HG02938 (cell line): ENCODE measurements around the gene MAP4K4.

Experiments used
- ATAC-seq: cut with Tn5 transposase; IDR thresholded peaks from one replicate; pipeline ENCODE4 v1.9.1; 2021; ENCODE audit warnings: mild to moderate bottlenecking, moderate library complexity; ENCODE audit not compliant: unreplicated experiment

The MAP4K4 gene

GRCh38 chr2:101692041-101692440 is 5.5 kb upstream of the MAP4K4 start:
- no peak for ATAC-seq

DNA sequence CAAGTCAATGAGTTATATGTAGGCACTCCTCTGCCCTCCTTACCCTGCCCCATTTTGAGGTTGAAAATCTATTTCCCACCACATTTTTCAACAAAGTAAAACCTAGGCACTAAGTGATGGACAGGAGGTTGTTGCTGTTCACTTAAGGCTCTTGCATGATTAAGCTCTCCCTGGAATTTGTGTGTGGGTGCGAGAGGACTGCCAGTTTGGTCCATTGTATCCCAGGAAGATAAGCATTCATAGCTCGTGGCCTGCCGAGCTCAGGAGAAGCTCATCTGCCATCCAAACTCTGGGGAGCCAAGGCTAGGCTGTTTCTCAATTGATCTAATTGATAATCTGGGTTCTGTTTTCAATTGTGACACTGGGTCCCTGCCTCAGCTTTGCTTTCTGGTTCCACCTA is 4.7 kb upstream of the MAP4K4 start:
- ATAC-seq: no peak

DNA sequence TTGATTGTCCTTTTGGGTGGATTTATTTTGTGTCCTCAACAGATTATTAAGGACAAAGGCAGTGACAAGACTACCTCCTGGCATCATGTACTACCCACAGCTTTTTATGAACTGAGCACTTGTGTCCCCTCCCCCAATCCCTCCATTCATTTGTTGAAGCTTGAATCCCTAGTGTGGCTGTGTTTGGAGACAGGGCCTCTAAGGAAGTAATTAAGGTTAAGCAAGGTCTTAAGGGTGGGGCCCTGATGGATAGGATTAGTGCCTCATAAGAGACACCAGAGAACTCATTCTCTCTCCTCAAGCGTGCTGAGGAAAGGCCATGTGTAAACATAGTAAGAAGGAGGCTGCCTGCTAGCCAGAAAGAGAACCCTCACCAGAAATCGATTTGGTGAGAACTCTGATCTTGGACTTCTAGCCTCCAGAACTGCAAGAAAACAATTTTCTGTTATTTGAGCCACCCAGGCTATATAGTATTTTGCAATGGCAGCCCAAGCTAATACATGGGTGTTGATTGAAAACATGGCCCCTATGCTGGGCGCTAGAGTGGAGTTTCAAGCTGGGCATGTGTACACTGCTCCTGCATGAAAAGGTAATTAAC is 3.4 kb upstream of the MAP4K4 start:
- ATAC-seq: no peak

DNA sequence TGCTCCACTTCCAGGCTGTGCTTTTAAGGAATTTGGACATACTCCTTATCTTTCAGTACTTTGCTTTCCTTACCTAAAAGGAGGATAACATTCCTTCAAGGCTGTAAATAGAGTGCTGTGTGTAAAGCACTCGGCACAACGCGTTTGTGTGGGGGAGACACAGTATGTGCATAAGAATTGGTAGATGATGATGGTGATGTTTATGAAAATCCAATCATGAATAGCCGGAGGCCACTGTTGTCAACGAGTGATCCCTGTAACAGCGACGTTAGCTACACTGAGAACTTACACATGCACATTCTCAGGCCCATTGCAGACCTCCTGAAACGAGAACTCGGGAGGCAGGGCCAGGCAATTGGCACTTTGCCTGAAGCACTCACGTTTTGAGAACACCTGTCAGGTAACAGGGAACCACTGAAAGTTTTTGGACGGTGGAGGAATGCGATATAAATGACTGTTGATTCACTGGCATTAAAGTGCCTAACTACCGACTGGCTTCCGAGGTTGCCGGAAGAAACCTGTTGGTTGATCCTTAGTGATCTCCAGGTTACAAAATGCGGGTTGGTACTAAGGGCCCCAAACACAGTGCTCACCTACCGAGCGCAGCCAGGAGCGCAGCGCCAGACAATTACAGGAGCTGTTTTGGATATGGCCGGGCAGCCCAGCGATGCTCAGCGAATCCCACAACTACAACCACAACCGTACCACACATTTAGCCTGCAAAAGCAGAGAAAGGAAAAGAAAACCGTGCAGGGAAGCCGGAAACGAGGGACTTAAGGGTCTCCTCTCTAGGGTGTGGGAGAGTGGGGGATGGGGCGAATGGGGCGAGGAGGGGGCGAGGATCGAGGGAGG is 1.0 kb upstream of the MAP4K4 start:
- ATAC-seq: no peak

GRCh38 chr2:101698014-101698843 is 722 bp downstream of the MAP4K4 start:
- ATAC-seq: peak; percentile 21

GRCh38 chr2:101698844-101699754 is 1.6 kb downstream of the MAP4K4 start:
- ATAC-seq: no peak

DNA sequence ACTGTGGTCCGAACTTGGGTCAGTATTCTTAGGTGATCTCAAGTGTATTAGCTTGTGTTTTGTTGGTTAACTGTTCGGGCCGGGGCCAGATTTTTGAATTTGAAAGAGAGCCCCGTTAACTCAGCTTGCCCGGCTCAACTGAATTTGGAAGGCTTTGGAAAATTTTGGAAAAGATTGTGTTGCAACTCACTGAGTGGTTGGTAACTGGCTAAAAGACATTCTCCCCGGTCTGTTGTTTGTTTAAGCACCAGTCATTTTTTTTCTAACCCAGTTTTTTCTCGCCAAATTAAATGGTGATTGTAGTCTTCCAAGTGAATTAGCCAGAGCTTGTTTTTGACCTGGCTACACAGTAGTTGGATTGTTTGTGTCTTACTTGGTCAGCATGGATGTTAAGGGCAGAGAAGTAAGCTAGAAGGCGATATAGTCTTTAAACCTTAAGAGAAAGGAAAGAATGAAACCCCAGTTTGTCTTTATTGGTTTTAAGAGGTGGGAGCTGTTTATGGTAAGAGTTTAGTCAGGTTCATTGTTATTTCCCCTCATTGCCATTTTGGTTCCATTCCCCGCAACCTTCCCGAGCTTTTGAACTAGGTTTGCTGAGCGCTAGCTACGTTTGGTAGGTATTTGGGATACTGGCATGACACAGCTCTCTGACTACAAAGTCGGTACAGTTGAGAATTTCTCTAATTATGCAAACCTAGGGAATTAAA is 2.4 kb downstream of the MAP4K4 start:
- no peak for ATAC-seq

DNA sequence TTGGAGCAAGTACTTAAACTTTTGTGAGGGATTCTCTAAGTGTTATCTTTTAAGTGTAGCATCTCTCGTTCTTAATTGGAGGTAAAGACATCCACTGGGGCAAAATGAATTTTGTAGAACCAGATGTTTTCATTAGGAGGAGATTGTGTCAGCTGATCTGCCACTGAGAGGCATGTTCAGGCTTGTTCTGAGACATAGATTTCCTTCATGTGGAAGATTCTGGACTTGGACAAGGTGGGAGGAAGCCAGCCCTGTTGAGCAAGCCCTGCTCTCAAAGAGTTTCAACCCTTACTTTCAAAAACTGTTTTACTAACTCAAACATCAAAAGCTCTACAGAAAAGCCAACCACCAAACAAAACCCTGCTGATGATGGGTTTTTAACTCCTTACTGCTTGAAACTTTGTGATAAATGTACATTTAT is 6.5 kb downstream of the MAP4K4 start:
- ATAC-seq: no peak

GRCh38 chr2:101704816-101705578 is 7.5 kb downstream of the MAP4K4 start:
- ATAC-seq: no peak

DNA sequence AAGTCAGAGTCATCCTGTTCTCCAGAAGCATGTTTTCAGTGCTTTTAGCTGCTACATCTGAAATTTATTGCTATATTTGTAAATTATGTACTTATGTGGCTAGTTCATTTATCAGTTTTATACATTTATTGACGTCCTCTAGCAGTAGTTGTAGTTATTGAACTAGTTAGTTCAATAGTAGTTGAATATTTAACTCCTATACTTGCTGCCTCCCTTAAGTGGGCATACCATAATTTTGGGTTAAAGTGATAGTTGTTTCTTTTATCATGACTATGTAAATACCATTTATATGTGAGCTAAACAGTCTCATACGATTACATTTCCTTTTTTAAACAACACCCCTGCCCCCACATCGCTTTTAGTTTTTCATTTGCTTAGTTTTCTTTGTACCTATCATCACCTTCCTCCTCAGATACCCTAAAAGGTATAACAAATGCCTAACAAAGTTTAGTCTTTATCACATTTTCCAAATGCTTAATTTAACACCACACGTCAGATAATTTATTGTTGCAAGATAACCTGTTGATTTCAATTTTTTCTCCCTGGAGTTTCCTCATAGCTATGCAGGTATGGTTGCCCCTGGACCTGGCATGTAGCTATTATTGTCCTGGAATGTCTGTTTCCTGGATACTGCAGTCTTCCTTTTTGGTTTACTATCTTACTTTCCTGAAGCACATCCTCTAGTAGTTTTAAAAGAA is 8.8 kb downstream of the MAP4K4 start:
- no peak for ATAC-seq

DNA sequence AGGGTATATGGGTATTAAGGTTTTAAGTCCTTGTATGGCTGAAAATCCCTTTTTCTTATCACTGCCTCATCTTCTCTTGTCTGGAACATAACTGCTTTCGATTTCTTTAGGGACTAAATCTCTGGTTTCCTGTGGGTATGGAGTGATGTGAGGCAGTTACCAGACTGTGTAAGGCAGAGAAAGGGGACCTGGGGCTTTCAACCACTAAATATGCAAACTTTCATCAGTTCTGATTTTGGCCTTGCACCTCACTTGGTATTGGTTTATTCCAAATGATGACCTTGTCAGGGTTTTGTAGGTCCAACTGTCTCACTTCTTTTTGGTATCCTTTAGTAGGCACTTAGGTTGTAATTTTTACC is 9.3 kb downstream of the MAP4K4 start:
- peak; percentile 70 for ATAC-seq

- ATAC-seq: no peak
These were observed 12.5 kb downstream of the MAP4K4 start for GRCh38 chr2:101710036-101710435.

DNA sequence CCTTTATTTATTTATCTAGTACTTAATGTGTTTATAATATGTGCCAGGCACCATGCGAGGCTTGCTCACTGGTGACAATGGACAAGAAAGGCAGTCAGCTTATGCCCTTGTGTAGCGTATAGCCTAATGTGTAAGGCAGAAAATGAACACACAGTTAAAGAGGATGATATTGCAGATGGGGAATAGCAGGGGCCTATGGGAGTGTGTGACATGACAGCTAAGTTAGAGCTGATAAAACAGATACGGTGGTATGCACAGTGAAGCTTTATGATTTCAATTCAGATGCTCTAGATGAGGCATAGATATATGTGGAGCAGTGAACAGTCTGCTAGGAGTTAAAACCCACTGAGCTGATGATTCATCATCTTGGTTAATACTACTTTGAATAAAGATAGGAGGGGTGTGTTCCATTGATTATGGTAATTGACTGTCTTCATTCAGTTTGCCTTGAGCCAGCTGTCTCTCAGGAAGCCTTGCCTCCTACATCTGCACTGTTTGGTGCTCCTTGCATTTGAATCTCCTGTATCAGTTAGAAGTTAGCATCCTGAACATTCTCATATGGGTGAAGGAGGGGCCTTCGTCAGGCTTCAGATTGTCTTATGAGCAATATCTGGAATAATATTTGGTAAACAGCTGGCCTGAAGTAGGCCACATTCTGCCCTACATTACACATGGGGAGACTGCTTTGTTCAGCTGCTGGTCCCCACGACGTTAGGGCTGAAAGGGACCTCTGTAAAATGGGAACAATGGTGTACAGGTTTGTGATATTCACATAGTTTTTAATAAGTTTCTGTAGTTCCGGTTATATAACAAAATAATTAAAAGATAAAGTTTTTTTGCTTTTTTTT is 13.2 kb downstream of the MAP4K4 start:
- ATAC-seq: no peak

DNA sequence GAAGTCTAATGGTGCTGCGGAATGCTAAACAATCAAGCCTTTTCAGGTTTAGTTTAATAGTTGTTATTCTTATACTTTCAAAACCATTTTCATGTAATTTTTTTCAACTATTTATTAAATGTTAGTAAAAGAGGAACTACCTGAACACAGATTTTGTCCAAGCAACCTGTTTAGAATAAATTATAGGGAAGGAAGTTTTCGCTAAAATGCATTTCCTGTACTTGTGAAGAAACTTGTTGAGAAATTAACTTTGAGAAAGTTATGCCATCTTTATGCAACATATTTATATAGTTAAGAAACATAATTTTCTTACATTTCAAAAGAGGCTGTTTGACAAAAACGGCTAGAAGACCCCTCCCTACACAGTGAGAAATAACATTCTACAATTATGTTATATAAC is 16.6 kb downstream of the MAP4K4 start:
- no peak for ATAC-seq

GRCh38 chr2:101717071-101717845 is 19.8 kb downstream of the MAP4K4 start:
- ATAC-seq: peak; percentile 58

DNA sequence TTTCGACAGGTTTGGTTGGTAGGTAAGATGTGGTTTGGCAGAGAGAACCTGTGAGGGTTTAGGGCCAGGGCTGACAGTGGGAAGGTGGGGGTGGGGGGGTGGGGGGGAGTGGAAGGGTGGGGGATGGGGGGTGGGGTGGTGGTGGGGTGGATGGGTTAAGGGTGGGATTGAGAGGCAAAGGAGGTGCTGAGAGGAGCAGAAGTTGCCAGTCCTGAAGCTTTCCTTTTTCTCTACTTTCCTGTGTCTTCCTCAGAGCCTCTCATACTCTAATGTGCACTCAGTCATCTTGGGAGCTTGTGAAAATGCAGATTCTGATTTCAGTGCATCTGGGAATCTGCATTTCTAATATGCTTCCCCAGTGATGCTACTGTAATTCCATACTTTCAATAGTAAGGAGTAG is 21.0 kb downstream of the MAP4K4 start:
- ATAC-seq: no peak

- no peak for ATAC-seq
These were observed 21.6 kb downstream of the MAP4K4 start for GRCh38 chr2:101718993-101719571.
